LoVo (cell line): ENCODE results near the gene CACNA1E.
A peak's percentile ranks its signal among the peaks of the same experiment; 100 is the strongest.

Experiments used
- DNase-seq: peaks from one replicate; pipeline ENCODE4 v3.0.0-alpha.2; 2016; ENCODE audit warnings: low spot score

The CACNA1E gene

DNA sequence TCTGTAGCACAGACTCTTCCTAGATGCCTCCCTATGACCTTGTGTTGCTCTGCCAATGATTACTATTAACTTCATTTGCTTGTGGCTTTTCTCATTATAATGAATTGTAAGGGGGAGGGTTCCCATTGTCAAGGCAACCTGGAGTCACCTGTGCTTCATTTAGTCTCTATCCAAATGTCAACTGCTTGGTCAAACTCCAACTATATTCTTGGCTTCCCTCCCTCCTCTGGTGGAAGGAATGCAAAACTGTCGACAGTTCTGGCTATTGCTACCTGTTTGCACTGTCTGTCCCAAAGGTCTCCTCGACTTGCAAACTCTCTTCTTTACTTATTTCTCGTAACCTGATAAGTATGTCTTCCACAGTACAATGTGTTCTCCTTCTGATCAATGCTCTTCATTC is 100.3 kb downstream of the CACNA1E start:
- peak; percentile 6 for DNase-seq

GRCh38 chr1:181587870-181588438 is 104.6 kb downstream of the CACNA1E start:
- no peak for DNase-seq

GRCh38 chr1:181588631-181589030 is 105.3 kb downstream of the CACNA1E start:
- DNase-seq: no peak

DNA sequence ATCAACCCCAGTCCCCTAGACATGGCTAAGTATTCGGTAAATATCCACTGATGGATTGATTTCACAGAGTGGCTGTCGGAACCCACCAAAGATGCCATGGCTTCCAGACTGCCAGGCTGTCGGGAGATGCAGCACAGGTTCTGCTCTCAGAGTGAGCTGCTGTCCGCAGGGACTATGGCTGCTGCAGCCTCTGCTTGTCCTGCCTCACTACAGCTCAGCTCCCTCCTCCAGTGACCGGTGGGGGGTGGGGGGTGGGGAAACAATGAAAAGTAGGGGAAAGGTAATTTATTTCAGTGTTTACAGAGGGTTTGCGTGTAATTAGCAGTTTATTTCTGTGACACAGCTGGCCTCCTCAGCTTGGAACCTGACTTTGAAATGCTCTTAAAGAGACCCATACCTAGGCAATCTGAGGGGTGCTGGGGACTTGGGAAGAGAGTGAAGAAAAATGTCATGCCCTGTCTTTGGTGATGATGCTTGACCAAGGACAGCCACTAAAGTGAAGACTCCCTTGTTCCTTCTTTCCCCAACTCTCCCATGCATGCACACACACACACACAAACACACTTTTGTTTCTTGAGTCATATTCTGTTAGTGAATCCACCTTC is 109.0 kb downstream of the CACNA1E start:
- no peak for DNase-seq

DNA sequence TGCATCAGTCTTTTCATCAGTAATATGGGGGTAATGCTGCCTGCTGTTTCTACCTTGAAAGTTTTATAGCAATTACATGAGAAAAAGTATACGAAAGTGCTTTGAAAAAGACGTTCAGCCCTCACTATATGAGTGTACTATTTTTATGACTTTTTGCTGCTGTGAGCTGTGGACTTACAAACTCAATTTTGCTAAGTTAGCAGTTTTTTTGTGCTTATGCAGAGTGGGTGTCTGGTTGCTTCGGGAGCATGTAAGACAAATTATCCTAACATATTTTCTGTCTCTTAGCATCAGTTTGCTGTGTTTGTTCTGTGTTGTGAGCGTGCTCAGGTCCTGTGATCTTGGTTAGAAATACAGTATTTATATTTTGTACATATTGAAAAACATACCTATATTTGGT is 109.7 kb downstream of the CACNA1E start:
- DNase-seq: no peak

DNA sequence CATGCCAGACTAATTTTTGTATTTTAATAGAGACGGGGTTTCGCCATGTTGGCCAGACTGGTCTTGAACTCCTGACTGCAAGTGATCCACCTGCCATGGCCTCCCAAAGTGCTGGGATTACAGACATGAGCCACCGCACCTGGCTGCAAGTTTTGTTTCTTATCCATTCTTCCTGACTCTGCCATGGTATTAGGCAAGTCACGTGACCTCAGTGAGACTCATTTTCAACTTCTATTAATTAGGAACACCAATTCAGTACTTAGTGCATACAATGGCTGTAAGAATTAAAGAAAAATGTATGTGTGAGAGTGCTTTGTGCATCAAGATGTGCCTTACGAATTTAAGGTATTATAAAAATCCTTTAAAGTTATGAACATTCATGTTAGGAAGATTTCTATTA is 111.2 kb downstream of the CACNA1E start:
- DNase-seq: no peak

DNA sequence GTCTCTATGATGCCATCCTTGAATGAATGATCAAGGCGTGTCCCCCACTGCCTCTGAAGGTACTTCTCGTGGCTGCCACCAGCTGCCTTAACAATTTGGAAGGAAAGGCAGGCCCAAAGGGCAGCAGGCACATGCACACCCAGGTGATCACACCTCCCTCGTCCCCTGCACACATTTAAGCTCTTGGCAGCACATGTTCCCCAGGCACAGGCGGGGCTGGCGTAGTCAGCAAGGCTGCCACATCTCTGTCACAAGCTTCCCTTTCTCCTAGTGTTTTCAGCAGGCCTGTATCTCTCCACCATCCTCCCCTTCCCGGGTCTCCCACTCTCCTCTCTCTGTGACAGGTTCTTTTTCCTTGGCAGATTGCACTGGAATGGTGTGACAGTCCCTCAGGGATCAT is 111.9 kb downstream of the CACNA1E start:
- no peak for DNase-seq

- no peak for DNase-seq
These were observed 118.1 kb downstream of the CACNA1E start for GRCh38 chr1:181601186-181601950.

DNA sequence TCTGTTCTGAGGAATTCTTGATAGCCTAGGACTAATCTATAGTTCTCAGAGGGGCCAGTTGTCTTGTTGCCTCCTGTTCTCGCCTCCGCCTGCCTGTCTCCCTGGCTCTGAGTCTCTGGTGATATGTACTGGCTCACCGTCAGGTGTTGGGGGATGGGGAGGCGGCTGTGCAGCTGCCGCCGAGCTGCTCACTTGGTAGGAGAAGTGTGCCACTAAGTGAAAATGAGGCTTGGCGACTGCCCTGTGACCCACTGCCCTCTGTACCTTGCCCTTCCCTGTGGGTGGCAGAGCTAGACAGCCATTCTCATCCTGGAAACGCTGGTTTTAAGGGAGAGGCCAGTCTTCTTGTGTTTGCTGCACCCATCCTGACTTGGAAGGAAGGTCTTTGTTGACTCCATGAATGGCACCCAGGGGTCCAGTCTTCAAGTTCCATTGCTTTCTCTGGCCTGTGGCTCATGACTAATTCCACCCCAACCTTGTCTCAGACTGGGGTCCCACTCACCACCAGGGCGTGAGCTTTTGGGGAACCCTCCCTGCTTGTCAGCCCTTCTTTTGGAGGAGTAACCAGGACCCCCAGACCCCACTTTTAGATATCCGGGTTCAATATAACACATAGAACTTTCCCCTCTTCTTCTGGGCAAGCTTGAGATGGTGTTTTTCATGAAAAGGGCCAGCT is 120.6 kb downstream of the CACNA1E start:
- no peak for DNase-seq

DNA sequence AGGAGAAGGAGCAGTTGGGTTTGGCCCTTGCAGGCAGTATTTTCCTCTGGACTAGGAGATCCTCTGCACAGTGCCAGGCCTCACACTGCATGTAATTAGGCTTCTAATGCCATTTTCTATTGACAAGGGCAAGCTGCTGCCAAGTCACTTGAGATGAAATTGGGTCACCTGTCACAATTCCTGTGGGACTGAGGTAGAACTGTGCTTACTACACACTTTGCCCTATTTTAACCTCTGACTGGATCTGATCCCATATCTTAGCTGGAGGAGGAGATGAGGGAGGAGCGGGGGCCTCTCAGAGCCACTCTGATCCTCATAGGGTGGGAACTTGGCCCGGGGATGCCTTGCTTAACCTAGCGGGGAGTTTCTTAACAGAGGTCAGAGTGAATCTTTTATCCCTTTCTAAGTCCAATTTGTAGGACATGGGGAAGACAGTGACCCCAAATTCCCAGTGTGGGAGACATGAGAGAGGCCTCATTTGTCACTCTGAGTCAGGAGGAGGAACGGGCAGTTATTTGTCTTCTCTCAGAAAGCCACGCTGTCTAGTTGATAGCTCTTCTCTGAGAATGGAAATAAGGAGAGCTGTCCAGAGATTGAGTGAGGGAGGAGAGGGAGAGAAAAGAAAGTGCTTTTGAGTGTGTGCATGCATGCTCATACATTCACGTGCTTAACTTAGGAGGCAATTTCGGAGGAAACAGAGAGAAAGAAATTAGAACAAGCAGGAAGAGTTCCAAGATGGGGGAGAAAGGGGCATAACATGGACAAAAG is 121.3 kb downstream of the CACNA1E start:
- no peak for DNase-seq

DNA sequence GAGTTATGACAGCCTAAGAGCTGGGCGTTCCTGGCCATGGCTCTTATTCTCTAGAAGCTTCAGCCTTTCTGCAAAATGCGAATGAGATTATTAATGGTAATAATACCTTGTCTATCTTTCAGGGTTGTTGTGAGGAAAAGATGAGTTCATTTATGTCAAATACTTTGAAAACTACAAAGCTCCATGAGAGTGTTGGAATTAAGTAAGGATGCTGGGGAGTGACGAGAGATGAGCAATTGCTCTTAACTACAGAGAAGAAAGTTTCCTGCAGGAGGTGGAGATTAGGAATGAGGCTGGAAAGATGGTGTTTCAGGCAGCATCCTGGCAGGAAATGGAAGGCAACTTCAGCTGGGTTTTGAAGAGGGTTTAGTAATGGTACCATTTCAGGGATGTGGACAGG is 124.2 kb downstream of the CACNA1E start:
- no peak for DNase-seq

DNA sequence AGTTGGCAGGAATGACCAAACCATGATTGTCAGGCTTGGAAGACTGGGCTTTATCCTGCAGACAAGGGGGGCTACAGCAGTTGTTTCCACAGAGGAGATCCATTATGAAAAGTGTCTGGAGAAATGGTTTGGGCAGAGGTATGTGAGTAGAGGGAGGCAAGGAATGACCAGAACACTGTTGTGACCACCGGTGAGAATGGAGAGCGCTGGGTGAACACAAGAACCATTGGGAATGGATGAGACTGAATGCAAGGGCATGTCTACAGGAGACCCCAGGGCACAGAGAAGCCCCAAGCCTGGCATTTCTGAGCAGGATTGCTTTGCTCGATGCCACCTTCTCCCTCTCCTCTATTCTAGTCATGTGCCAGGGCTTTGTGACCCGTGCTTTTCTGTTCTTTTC is 125.1 kb downstream of the CACNA1E start:
- DNase-seq: no peak

DNA sequence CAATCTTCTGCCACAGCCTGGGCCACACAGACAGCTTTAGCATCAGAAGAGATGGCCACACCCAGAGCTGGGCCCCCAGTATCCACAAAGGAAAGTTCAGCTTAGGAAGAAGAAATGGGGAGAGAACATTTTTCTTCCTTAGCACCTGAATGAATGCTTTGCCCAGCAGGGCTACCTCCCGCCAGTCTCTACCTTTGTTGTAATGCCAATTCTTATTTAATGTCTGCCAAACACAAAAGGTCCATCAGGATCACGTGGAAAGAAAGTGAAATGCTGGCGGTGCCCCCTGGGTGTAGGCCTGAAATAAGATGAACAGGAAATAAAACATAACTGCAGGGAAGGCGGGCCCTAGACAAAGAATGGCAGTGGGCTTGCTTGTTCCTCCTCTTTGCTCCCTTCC is 125.6 kb downstream of the CACNA1E start:
- no peak for DNase-seq

GRCh38 chr1:181612100-181612499 is 128.8 kb downstream of the CACNA1E start:
- DNase-seq: no peak

- no peak for DNase-seq
These were observed 135.2 kb downstream of the CACNA1E start for GRCh38 chr1:181618559-181618958.

- DNase-seq: no peak
These were observed 136.9 kb downstream of the CACNA1E start for GRCh38 chr1:181620183-181620582.

DNA sequence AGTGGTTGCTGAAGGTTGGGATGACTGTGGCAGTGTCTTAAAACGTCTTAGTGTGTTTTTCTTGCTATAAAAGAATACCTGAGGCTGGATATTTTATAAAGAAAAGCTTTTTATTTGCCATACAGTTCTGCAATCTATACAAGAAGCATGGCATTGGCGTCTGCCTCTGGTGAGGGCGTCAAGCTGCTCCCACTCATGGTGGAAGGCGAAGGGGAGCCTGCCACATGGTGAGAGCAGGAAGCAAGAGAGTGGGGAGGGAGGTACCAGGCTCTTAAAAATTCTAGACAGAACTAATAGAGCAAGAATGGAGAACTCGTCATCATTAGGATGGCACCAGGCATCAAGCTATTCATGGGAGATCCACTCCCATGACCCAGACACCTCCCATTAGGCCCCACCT is 140.5 kb downstream of the CACNA1E start:
- DNase-seq: no peak

DNA sequence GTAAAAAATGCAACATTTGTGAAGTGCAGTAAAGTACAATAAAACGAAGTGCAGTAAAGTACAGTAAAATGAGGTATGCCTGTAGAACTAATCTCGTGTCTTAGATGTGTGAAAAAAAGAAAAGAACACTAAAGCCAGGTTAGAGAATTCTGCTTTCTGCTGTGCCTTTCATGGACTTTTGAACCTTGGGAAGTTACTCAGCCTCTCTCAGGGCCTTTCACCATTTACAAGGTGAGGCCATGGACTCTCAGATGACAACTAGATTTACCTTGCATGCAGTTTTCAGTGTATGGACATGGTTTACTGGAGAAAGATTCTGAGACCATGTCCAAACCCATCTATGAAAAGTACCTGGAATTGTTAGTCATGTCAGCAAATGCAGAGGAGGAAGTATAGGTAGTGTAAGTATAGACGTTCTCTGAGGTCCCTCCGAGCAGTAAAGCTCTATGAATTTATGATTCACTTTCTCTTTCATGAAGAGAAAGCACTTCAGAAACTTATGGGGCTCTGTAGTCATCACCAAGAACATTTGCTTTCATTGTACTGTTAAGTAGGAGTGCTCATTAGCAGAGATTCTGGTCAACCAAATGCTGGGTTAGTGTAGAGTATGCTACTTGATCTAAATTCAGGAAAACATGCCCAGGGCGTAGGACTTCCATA is 143.1 kb downstream of the CACNA1E start:
- DNase-seq: no peak

- no peak for DNase-seq
These were observed 147.1 kb downstream of the CACNA1E start for GRCh38 chr1:181630398-181630797.

DNA sequence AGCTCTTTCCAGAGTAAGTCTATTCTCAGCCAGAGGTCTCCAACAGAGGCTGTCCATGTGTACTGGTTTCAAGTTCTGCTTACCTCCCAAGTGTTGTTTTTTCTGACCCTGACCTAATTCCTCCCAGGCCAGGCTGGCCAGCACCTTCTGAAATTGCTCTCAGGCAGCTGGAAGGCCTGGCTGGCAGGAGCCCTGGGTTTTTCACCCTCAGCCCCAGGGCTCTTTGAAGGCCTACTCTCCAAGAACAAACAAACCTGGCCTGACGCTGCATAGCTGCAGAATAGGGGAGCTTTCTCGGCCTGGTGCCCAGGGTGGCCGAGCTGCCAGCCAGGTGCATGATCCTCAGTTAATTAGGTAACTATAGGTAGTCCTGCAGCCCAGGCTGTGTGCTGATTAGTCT is 147.5 kb downstream of the CACNA1E start:
- DNase-seq: no peak

- no peak for DNase-seq
These were observed 149.2 kb downstream of the CACNA1E start for GRCh38 chr1:181632492-181632891.

- no peak for DNase-seq
These were observed 149.6 kb downstream of the CACNA1E start for GRCh38 chr1:181632960-181633359.
